ENCODE measurements around the gene TMEM271. TPM values are rescaled to one million over a fixed set of nuclear protein-coding genes. Genes with fewer than 3 reads are reported as not detected.

The TMEM271 gene
- total RNA-seq, 2 donors from 2014 or later: not detected

DNA sequence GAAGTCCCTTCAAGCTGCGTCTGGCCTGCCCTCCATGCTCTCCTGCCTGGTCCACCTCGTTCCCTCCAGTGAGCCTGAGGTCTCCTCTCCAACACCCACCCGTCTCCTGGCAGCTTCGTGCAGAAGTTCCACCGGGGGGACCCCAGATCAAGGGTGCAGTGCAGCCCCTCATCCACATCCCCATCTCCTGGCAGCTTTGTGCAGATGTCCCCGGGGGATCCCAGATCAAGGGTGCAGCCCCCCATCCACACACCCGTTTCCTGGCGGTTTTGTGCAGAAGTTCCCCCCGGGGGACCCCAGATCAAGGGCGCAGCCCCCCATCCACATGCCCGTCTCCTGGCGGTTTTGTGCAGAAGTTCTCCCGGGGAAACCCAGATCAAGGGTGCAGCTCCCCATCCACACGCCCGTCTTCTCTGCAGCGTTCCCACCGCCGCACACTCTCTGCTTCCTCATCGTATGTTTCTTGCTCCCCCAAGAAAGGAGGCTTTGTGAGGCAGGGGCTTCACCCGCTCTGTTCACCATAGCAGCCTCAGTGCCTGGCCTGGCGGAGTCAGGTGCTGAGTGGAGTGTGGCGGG, 41.4 kb downstream of the TMEM271 start:
- no peak overlapping the region for H3K4me3 ChIP-seq
- H3K4me1 ChIP-seq (ENCODE audit: control insufficient read depth in 1 of 2, low read depth in 2 of 2): no peaks in the 10 kb centered on the region
- H3K9me3 ChIP-seq: no peaks in the 10 kb centered on the region
- no peaks in the 10 kb centered on the region for H3K27me3 ChIP-seq (replicated peaks; ENCODE audit: insufficient read depth)
- H3K27ac ChIP-seq: no peak overlapping the region
- ATAC-seq (ENCODE audit: insufficient number of reproducible peaks, low FRiP score, low read depth): no peak
- H3K36me3 ChIP-seq: peaks cover 51% of the 10 kb centered on the region
- no peak for DNase-seq (ENCODE audit: low spot score)
- TF ChIP-seq, protein P1, sequence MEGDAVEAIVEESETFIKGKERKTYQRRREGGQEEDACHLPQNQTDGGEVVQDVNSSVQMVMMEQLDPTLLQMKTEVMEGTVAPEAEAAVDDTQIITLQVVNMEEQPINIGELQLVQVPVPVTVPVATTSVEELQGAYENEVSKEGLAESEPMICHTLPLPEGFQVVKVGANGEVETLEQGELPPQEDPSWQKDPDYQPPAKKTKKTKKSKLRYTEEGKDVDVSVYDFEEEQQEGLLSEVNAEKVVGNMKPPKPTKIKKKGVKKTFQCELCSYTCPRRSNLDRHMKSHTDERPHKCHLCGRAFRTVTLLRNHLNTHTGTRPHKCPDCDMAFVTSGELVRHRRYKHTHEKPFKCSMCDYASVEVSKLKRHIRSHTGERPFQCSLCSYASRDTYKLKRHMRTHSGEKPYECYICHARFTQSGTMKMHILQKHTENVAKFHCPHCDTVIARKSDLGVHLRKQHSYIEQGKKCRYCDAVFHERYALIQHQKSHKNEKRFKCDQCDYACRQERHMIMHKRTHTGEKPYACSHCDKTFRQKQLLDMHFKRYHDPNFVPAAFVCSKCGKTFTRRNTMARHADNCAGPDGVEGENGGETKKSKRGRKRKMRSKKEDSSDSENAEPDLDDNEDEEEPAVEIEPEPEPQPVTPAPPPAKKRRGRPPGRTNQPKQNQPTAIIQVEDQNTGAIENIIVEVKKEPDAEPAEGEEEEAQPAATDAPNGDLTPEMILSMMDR (IDR thresholded peaks at IDR 0.05): no peak

DNA sequence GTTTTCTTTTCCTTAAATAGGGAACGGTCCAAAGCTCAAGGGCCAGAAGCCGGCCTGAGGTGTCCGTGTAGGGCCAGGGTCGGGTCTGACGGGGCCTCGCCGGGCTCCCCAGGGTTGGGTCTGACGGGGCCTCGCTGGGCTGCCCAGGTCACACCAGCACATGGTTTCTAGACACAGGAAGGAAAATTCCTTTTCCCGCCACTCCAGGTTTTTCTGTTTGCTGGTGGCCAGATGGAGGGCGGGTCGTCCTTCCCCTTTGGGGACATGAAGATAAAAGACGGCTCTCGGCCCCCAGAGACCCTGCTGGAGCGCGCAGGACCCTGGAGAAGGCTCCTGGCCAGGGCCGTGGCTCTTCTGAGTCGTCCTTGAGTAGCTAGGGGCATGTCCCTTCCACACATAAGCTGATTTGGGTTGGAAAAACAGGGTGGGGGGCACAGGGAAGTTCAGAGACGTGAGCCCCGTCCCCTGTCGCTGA, 42.0 kb downstream of the TMEM271 start:
- H3K9me3 ChIP-seq: no peaks in the 10 kb centered on the region
- ATAC-seq (ENCODE audit: insufficient number of reproducible peaks, low FRiP score, low read depth) (no peak), DNase-seq (ENCODE audit: low spot score) (no peak)
- TF ChIP-seq, protein P1 (IDR thresholded peaks at IDR 0.05): no peak
- peaks cover 52% of the 10 kb centered on the region for H3K36me3 ChIP-seq
- H3K27ac ChIP-seq: no peak overlapping the region
- H3K4me3 ChIP-seq: no peak overlapping the region
- H3K4me1 ChIP-seq (ENCODE audit: control insufficient read depth in 1 of 2, low read depth in 2 of 2): no peaks in the 10 kb centered on the region
- no peaks in the 10 kb centered on the region for H3K27me3 ChIP-seq (replicated peaks; ENCODE audit: insufficient read depth)

DNA sequence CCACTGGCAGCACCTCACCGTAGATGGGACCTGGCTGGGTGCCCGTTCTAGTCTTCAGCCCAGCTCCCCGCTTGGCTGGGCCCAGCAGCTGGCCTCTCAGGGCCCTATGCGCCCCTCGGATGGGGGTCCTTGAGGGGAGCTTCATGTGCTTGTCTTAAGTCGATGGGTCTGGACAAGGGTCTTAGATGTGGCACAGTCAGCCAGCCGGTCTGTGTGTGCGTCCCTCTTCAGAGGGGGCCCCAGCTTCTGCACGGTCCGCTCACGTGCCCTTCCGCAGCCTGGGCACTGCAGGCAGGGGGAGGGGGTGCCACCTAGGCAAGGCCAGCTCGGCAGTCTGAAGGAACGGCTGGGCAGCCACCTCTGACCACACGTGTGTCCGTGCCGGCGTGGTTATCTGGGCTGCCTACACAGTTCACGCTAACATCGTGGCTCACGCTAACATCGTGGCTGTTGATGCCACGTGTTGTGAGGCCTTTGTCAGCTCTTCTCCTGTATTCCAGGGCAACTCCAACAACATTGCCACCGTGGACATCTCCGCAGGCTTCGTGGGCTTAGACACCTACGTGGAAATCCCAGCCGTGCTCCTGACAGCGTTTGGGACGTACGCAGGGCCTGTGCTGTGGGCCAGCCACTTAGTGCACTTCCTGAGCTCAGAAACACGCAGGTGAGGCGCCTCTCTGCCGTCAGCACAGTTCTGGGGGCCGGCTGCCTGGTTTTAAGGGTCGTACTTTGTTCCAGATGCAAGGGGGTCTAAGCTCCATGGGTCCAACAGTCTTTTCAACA, 42.6 kb downstream of the TMEM271 start:
- H3K27ac ChIP-seq: no peak overlapping the region
- no peaks in the 10 kb centered on the region for H3K4me1 ChIP-seq (ENCODE audit: control insufficient read depth in 1 of 2, low read depth in 2 of 2)
- no peak overlapping the region for H3K4me3 ChIP-seq
- no peaks in the 10 kb centered on the region for H3K9me3 ChIP-seq
- TF ChIP-seq, protein P1 (IDR thresholded peaks at IDR 0.05): no peak
- peaks cover 52% of the 10 kb centered on the region for H3K36me3 ChIP-seq
- ATAC-seq (ENCODE audit: insufficient number of reproducible peaks, low FRiP score, low read depth): no peak
- DNase-seq (ENCODE audit: low spot score): no peak
- H3K27me3 ChIP-seq (replicated peaks; ENCODE audit: insufficient read depth): no peaks in the 10 kb centered on the region

DNA sequence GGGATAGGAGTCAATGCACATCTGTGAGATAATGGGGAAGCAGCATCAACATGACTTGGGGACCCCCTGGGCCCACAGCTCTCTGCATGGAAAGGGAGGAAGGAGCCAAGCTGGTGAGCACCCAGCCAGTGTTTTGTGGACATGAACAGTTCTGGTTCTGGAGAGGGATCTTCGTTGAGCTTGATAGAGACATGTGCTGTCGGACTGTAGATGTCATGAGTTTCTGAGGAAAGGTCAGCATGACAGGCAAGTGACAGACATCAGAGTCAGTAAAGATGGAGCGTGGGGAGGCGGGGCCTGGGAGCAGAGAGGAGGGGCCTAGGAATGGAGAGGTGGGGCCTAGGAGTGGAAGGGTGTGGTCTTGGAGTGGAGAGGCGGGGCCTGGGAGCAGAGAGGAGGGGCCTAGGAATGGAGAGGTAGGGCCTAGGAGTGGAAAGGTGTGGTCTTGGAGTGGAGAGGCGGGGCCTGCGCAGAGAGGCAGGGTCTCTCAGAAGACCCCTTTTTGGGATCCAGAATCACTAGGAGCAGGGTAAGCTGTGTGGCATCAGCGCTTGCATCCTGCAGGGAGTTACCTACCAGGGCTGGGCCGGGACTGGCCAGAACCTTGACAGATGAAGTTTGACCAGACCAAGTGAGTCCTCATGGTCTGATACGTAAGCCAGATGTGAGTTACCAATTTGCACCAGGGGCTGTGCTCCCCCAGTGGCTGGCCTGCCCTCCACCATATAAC, 43.3 kb downstream of the TMEM271 start:
- Histone ChIP-seq H3K4me1 (ENCODE audit: control insufficient read depth in 1 of 2, low read depth in 2 of 2) (no peaks in the 10 kb centered on the region), H3K27ac (no peak overlapping the region), H3K4me3 (no peak overlapping the region), H3K9me3 (no peaks in the 10 kb centered on the region), H3K27me3 (replicated peaks; ENCODE audit: insufficient read depth) (no peaks in the 10 kb centered on the region), H3K36me3 (peaks cover 52% of the 10 kb centered on the region)
- DNase-seq (ENCODE audit: low spot score) (no peak), ATAC-seq (ENCODE audit: insufficient number of reproducible peaks, low FRiP score, low read depth) (no peak)
- TF ChIP-seq, protein P1 (IDR thresholded peaks at IDR 0.05): no peak

Measured in thoracic aorta (tissue), 2 donors.